ENCODE data around the gene CYREN.
A peak's percentile ranks its signal among the peaks of the same experiment; 100 is the strongest.
"Not testable (repeated sequence)": the region's sequence is repeated elsewhere in the genome, so short reads cannot be mapped to it uniquely, and the experiment has no call there.

CYREN gene

GRCh38 chr7:135170274-135170997, at the start of gene CYREN:
Gene CYREN (minus strand): TSS chr7:135170707. CDS start chr7:135168922, 1,785 bp downstream.
- Mint-ChIP-seq H3K4me3 (peak within 1 kb of the TSS; percentile 81), H3K27me3 (no peaks in the 10 kb centered on the region), H3K4me1 (peaks cover 44% of the 10 kb centered on the region), H3K9me3 (no peaks in the 10 kb centered on the region), H3K27ac (ENCODE audit: low read depth) (peak within 1 kb of the TSS; percentile 96), H3K36me3 (ENCODE audit: insufficient read depth) (peaks cover 25% of the 10 kb centered on the region)
- ATAC-seq (replicated peaks; ENCODE audit: extremely low read depth, poor library complexity, severe bottlenecking), result peak; percentile 76
- peak; percentile 71 to 73 for DNase-seq (ENCODE audit: low spot score in 2 of 2)

- DNase-seq (ENCODE audit: low spot score in 2 of 2) (no peak), ATAC-seq (replicated peaks; ENCODE audit: extremely low read depth, poor library complexity, severe bottlenecking) (no peak)
- H3K9me3 Mint-ChIP-seq, result no peaks in the 10 kb centered on the region
Measured at GRCh38 chr7:135217645-135218509, 47.4 kb upstream of the CYREN start.

GRCh38 chr7:135215698-135216097, 45.2 kb upstream of the CYREN start:
- no peak overlapping the region for H3K27ac Mint-ChIP-seq (ENCODE audit: low read depth)
- DNase-seq (ENCODE audit: low spot score in 2 of 2), result no peak
- no peaks in the 10 kb centered on the region for H3K27me3 Mint-ChIP-seq
- no peak for ATAC-seq (replicated peaks; ENCODE audit: extremely low read depth, poor library complexity, severe bottlenecking)
- peaks cover under 1% of the 10 kb centered on the region for H3K4me1 Mint-ChIP-seq
- no peak overlapping the region for H3K4me3 Mint-ChIP-seq
- H3K36me3 Mint-ChIP-seq (ENCODE audit: insufficient read depth), result peaks cover 9% of the 10 kb centered on the region
- H3K9me3 Mint-ChIP-seq, result no peaks in the 10 kb centered on the region

More at GRCh38 chr7:135217645-135218509, 47.4 kb upstream of the CYREN start:
- Mint-ChIP-seq H3K27me3 (no peaks in the 10 kb centered on the region), H3K27ac (ENCODE audit: low read depth) (no peak overlapping the region), H3K4me3 (no peak overlapping the region), H3K4me1 (no peaks in the 10 kb centered on the region), H3K36me3 (ENCODE audit: insufficient read depth) (no peaks in the 10 kb centered on the region)

- no peaks in the 10 kb centered on the region for H3K9me3 Mint-ChIP-seq
Measured at GRCh38 chr7:135215180-135215579, 44.7 kb upstream of the CYREN start.

GRCh38 chr7:135213831-135214230, 43.3 kb upstream of the CYREN start:
- H3K4me1 Mint-ChIP-seq, result peaks cover 8% of the 10 kb centered on the region
- no peak overlapping the region for H3K27ac Mint-ChIP-seq (ENCODE audit: low read depth)
- ATAC-seq (replicated peaks; ENCODE audit: extremely low read depth, poor library complexity, severe bottlenecking), result no peak
- H3K9me3 Mint-ChIP-seq, result no peaks in the 10 kb centered on the region
- no peaks in the 10 kb centered on the region for H3K27me3 Mint-ChIP-seq
- no peak overlapping the region for H3K4me3 Mint-ChIP-seq
- peaks cover 14% of the 10 kb centered on the region for H3K36me3 Mint-ChIP-seq (ENCODE audit: insufficient read depth)
- DNase-seq (ENCODE audit: low spot score in 2 of 2), result no peak

More at GRCh38 chr7:135215180-135215579, 44.7 kb upstream of the CYREN start:
- Mint-ChIP-seq H3K4me1 (peaks cover 6% of the 10 kb centered on the region), H3K27ac (ENCODE audit: low read depth) (no peak overlapping the region), H3K36me3 (ENCODE audit: insufficient read depth) (peaks cover 11% of the 10 kb centered on the region), H3K4me3 (no peak overlapping the region), H3K27me3 (no peaks in the 10 kb centered on the region)
- no peak for ATAC-seq (replicated peaks; ENCODE audit: extremely low read depth, poor library complexity, severe bottlenecking)
- no peak for DNase-seq (ENCODE audit: low spot score in 2 of 2)

GRCh38 chr7:135211946-135212685, 41.6 kb upstream of the CYREN start:
- H3K4me3 Mint-ChIP-seq, result peak overlapping the region; percentile 93
- peak; percentile 13 for ATAC-seq (replicated peaks; ENCODE audit: extremely low read depth, poor library complexity, severe bottlenecking)
- peaks cover 25% of the 10 kb centered on the region for H3K4me1 Mint-ChIP-seq
- not testable (repeated sequence) for DNase-seq (ENCODE audit: low spot score in 2 of 2); H3K27me3 Mint-ChIP-seq; H3K9me3 Mint-ChIP-seq
- peak overlapping the region; percentile 97 for H3K27ac Mint-ChIP-seq (ENCODE audit: low read depth)
- H3K36me3 Mint-ChIP-seq (ENCODE audit: insufficient read depth), result peaks cover 14% of the 10 kb centered on the region

- peaks cover 15% of the 10 kb centered on the region for H3K36me3 Mint-ChIP-seq (ENCODE audit: insufficient read depth)
- peak within 1 kb of the TSS; percentile 93 for H3K4me3 Mint-ChIP-seq
- ATAC-seq (replicated peaks; ENCODE audit: extremely low read depth, poor library complexity, severe bottlenecking), result peak; percentile 87
- peaks cover 31% of the 10 kb centered on the region for H3K4me1 Mint-ChIP-seq
- no peaks in the 10 kb centered on the region for H3K27me3 Mint-ChIP-seq
- H3K9me3 Mint-ChIP-seq, result no peaks in the 10 kb centered on the region
- DNase-seq (ENCODE audit: low spot score in 2 of 2), result peak; percentile 76 to 87
- H3K27ac Mint-ChIP-seq (ENCODE audit: low read depth), result peak within 1 kb of the TSS; percentile 97
Measured at GRCh38 chr7:135211179-135211945, 40.9 kb upstream of the CYREN start, which contains the start of gene WDR91. Gene WDR91 (minus strand): TSS chr7:135211526. CDS start chr7:135211502, 24 bp downstream.

GRCh38 chr7:135210888-135211178, 40.3 kb upstream of the CYREN start:
- ATAC-seq (replicated peaks; ENCODE audit: extremely low read depth, poor library complexity, severe bottlenecking) (peak; percentile 2), DNase-seq (ENCODE audit: low spot score in 2 of 2) (no peak)
- no peaks in the 10 kb centered on the region for H3K27me3 Mint-ChIP-seq
- H3K4me3 Mint-ChIP-seq, result peak overlapping the region; percentile 93
- peak overlapping the region; percentile 97 for H3K27ac Mint-ChIP-seq (ENCODE audit: low read depth)
- H3K9me3 Mint-ChIP-seq, result no peaks in the 10 kb centered on the region
- peaks cover 34% of the 10 kb centered on the region for H3K4me1 Mint-ChIP-seq
- H3K36me3 Mint-ChIP-seq (ENCODE audit: insufficient read depth), result peaks cover 15% of the 10 kb centered on the region

GRCh38 chr7:135209225-135209834, 38.8 kb upstream of the CYREN start:
- ATAC-seq (replicated peaks; ENCODE audit: extremely low read depth, poor library complexity, severe bottlenecking), result no peak
- DNase-seq (ENCODE audit: low spot score in 2 of 2), result no peak
- Mint-ChIP-seq H3K27me3 (no peaks in the 10 kb centered on the region), H3K9me3 (no peaks in the 10 kb centered on the region), H3K27ac (ENCODE audit: low read depth) (no peak overlapping the region), H3K4me3 (no peak overlapping the region), H3K36me3 (ENCODE audit: insufficient read depth) (peaks cover 15% of the 10 kb centered on the region), H3K4me1 (peaks cover 34% of the 10 kb centered on the region)

GRCh38 chr7:135208102-135208793, 37.7 kb upstream of the CYREN start:
- Mint-ChIP-seq H3K27ac (ENCODE audit: low read depth) (no peak overlapping the region), H3K27me3 (no peaks in the 10 kb centered on the region), H3K36me3 (ENCODE audit: insufficient read depth) (peaks cover 15% of the 10 kb centered on the region), H3K4me3 (peak overlapping the region; percentile 47), H3K4me1 (peaks cover 40% of the 10 kb centered on the region), H3K9me3 (no peaks in the 10 kb centered on the region)
- DNase-seq (ENCODE audit: low spot score in 2 of 2) (no peak), ATAC-seq (replicated peaks; ENCODE audit: extremely low read depth, poor library complexity, severe bottlenecking) (no peak)

GRCh38 chr7:135207406-135208101, 37.0 kb upstream of the CYREN start:
- ATAC-seq (replicated peaks; ENCODE audit: extremely low read depth, poor library complexity, severe bottlenecking) (no peak), DNase-seq (ENCODE audit: low spot score in 2 of 2) (no peak)
- Mint-ChIP-seq H3K4me3 (peak overlapping the region; percentile 2), H3K4me1 (peaks cover 40% of the 10 kb centered on the region), H3K9me3 (no peaks in the 10 kb centered on the region), H3K27me3 (no peaks in the 10 kb centered on the region), H3K36me3 (ENCODE audit: insufficient read depth) (peaks cover 15% of the 10 kb centered on the region), H3K27ac (ENCODE audit: low read depth) (no peak overlapping the region)
